Glutamatergic neuron (in vitro differentiated cells): ENCODE measurements around the gene MOV10L1. TPM values are rescaled to one million over a fixed set of nuclear protein-coding genes. Genes with fewer than 3 reads are reported as not detected.

ENCODE experiments used
- DNase-seq: peaks from one replicate; pipeline ENCODE4 v3.0.0; 2022
- H3K27ac Mint-ChIP-seq: one replicate; pipeline ENCODE4 v1.8.0; 2020; ENCODE audit warnings: mild to moderate bottlenecking, mixed read lengths, inconsistent platforms; ENCODE audit not compliant: unreplicated experiment
- H3K27me3 Mint-ChIP-seq: one replicate; pipeline ENCODE4 v1.8.0; 2020; ENCODE audit warnings: mild to moderate bottlenecking, moderate library complexity, mixed read lengths, inconsistent platforms; ENCODE audit not compliant: unreplicated experiment
- H3K36me3 Mint-ChIP-seq: one replicate; pipeline ENCODE4 v1.8.0; 2020; ENCODE audit warnings: mild to moderate bottlenecking, mixed read lengths, inconsistent platforms; ENCODE audit not compliant: unreplicated experiment
- H3K4me1 Mint-ChIP-seq: one replicate; pipeline ENCODE4 v1.8.0; 2020; ENCODE audit warnings: mild to moderate bottlenecking, low read depth, mixed read lengths, inconsistent platforms; ENCODE audit not compliant: unreplicated experiment
- H3K4me3 Mint-ChIP-seq: one replicate; pipeline ENCODE4 v1.8.0; 2020; ENCODE audit warnings: mild to moderate bottlenecking, mixed read lengths, inconsistent platforms; ENCODE audit not compliant: unreplicated experiment
- H3K9me3 Mint-ChIP-seq: one replicate; pipeline ENCODE4 v1.8.0; 2020; ENCODE audit warnings: mild to moderate bottlenecking, moderate library complexity, mixed read lengths, inconsistent platforms; ENCODE audit not compliant: unreplicated experiment
- CTCF ChIP-seq: fragments of 200-600 bp; sonication (generic); IDR thresholded peaks from one replicate; pipeline ENCODE4 v1.5.0; 2021; ENCODE audit not compliant: partially characterized antibody, unreplicated experiment
- total RNA-seq: library from RNA; stranded (reverse); fragmentation: NEBNext Ultra II Directional; extraction: Animal tissue kit (Norgen Biotek cat#: 25700); gene quantifications from one replicate; pipeline ENCODE4 v1.2.1, GENCODE V29; 2021; ENCODE audit not compliant: unreplicated experiment

Gene MOV10L1
- total RNA-seq, 1 donor from 2014 or later = 0.34 TPM

GRCh38 chr22:50105208-50106100, 15.6 kb downstream of the MOV10L1 start:
- DNase-seq = no peak
- no peak overlapping the region for H3K27ac Mint-ChIP-seq
- no peaks in the 10 kb centered on the region for H3K36me3 Mint-ChIP-seq
- no peak for TF ChIP-seq CTCF
- no peaks in the 10 kb centered on the region for H3K4me1 Mint-ChIP-seq
- no peaks in the 10 kb centered on the region for H3K27me3 Mint-ChIP-seq
- H3K9me3 Mint-ChIP-seq = peaks cover 2% of the 10 kb centered on the region
- H3K4me3 Mint-ChIP-seq = no peak overlapping the region

GRCh38 chr22:50107529-50107928, 17.7 kb downstream of the MOV10L1 start:
- Mint-ChIP-seq H3K27ac (no peak overlapping the region), H3K4me1 (no peaks in the 10 kb centered on the region), H3K36me3 (no peaks in the 10 kb centered on the region), H3K27me3 (no peaks in the 10 kb centered on the region), H3K4me3 (no peak overlapping the region), H3K9me3 (peaks cover 2% of the 10 kb centered on the region)
- no peak for DNase-seq
- TF ChIP-seq CTCF = no peak

GRCh38 chr22:50111056-50111455, 21.2 kb downstream of the MOV10L1 start:
- no peaks in the 10 kb centered on the region for H3K4me1 Mint-ChIP-seq
- no peak overlapping the region for H3K4me3 Mint-ChIP-seq
- H3K27ac Mint-ChIP-seq = no peak overlapping the region
- no peaks in the 10 kb centered on the region for H3K9me3 Mint-ChIP-seq
- no peak for TF ChIP-seq CTCF
- no peaks in the 10 kb centered on the region for H3K27me3 Mint-ChIP-seq
- DNase-seq = no peak
- no peaks in the 10 kb centered on the region for H3K36me3 Mint-ChIP-seq

GRCh38 chr22:50112151-50113118, 22.6 kb downstream of the MOV10L1 start:
- H3K4me1 Mint-ChIP-seq = no peaks in the 10 kb centered on the region
- no peak overlapping the region for H3K27ac Mint-ChIP-seq
- no peak overlapping the region for H3K4me3 Mint-ChIP-seq
- H3K36me3 Mint-ChIP-seq = no peaks in the 10 kb centered on the region
- no peak for TF ChIP-seq CTCF
- H3K27me3 Mint-ChIP-seq = no peaks in the 10 kb centered on the region
- no peak for DNase-seq
- H3K9me3 Mint-ChIP-seq = peaks cover 1% of the 10 kb centered on the region
